Measurements from ENCODE around the gene MTHFD2.
"Not testable (repeated sequence)": the region's sequence is repeated elsewhere in the genome, so short reads cannot be mapped to it uniquely, and the experiment has no call there.

MTHFD2 gene

DNA sequence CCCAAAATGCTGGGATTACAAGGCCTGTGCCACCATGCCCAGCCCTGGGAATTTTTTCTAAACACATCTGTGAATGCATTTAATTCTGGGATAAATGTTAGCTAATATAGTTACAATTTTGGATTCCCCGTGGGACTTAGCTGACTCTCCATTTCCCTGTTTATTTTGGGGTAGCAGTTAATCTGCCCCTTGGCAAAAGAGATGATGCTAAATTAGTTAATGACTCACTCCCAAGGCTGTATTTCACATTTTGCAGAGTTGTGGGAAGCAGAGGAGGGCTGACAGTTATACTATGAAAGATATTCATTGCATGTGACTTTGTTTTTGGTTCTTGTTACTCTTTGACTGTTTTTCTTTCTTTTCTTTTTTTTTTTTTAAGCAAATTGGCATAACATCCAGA lies 3.2 kb downstream of the MTHFD2 start:
- Histone ChIP-seq H3K4me3 (ENCODE audit: low read length) (no peak overlapping the region), H2AFZ (ENCODE audit: low read depth, low read length) (no peak overlapping the region), H3K27me3 (ENCODE audit: insufficient read depth, low read length) (no peaks in the 10 kb centered on the region), H3K9me3 (ENCODE audit: low read length) (no peaks in the 10 kb centered on the region), H3K36me3 (ENCODE audit: insufficient read depth, low read length) (peaks cover 10% of the 10 kb centered on the region), H3K4me1 (ENCODE audit: insufficient read depth, low read length) (peaks cover 13% of the 10 kb centered on the region)

DNA sequence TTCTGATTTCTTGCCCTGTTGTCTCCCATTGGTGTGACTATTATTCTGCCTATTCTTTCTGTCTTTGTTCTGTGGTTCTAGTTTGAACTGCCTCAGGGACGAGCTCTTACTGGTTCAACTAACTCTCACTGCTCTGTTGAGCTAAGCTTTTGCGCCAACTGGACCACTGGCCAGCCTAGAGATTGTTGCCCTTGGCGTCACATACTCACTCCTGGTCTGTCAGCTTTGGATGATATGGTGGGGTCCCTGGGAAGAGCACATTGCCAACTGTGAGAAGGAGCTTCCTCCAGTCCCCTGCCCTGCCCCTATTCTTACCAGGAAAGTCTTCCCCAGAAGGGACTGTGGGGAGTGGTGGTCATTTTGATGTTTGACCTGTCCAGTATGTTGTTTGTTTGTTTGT lies 6.0 kb downstream of the MTHFD2 start:
- Histone ChIP-seq H3K4me3 (ENCODE audit: low read length) (no peak overlapping the region), H2AFZ (ENCODE audit: low read depth, low read length) (no peak overlapping the region), H3K9me3 (ENCODE audit: low read length) (no peaks in the 10 kb centered on the region), H3K27me3 (ENCODE audit: insufficient read depth, low read length) (no peaks in the 10 kb centered on the region), H3K36me3 (ENCODE audit: insufficient read depth, low read length) (peaks cover 28% of the 10 kb centered on the region), H3K4me1 (ENCODE audit: insufficient read depth, low read length) (peaks cover 13% of the 10 kb centered on the region)

DNA sequence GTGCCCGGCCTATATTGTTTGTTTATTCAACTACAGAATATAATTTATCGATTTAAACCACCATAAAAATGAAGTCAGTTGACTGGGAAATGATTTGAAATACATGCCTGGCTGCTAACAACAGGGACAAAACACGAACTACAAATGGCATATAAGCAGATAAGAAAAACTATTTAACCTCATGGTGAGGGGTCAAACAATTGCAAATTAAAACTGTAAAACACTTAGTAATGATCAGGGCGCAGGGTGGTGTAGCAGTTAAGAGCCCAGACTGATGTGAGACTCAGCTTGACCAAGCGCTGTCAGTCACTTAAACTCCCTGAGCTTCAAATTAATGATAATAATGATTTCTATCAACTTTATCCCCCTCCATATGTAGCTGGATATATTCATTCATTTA lies 6.7 kb downstream of the MTHFD2 start:
- Histone ChIP-seq H3K4me3 (ENCODE audit: low read length) (no peak overlapping the region), H3K27me3 (ENCODE audit: insufficient read depth, low read length) (no peaks in the 10 kb centered on the region), H3K9me3 (ENCODE audit: low read length) (no peaks in the 10 kb centered on the region), H3K36me3 (ENCODE audit: insufficient read depth, low read length) (peaks cover 34% of the 10 kb centered on the region), H2AFZ (ENCODE audit: low read depth, low read length) (no peak overlapping the region), H3K4me1 (ENCODE audit: insufficient read depth, low read length) (peaks cover 6% of the 10 kb centered on the region)

DNA sequence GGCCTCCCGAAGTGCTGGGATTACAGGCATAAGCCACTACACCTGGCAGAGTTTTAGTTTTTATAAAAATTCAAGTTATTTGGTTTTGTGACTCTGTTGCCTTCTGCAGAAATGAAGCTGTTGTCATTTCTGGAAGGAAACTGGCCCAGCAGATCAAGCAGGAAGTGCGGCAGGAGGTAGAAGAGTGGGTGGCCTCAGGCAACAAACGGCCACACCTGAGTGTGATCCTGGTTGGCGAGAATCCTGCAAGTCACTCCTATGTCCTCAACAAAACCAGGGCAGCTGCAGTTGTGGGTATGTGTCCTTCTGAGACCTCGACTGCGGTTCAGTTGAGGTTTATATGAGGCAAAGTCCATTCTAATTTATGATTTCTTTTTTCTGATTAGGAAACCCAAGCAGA lies 7.2 kb downstream of the MTHFD2 start:
- peaks cover 2% of the 10 kb centered on the region for H3K4me1 ChIP-seq (ENCODE audit: insufficient read depth, low read length)
- H3K36me3 ChIP-seq (ENCODE audit: insufficient read depth, low read length), result peaks cover 34% of the 10 kb centered on the region
- H3K9me3 ChIP-seq (ENCODE audit: low read length), result no peaks in the 10 kb centered on the region
- H3K27me3 ChIP-seq (ENCODE audit: insufficient read depth, low read length), result no peaks in the 10 kb centered on the region
- no peak overlapping the region for H2AFZ ChIP-seq (ENCODE audit: low read depth, low read length)
- no peak overlapping the region for H3K4me3 ChIP-seq (ENCODE audit: low read length)

DNA sequence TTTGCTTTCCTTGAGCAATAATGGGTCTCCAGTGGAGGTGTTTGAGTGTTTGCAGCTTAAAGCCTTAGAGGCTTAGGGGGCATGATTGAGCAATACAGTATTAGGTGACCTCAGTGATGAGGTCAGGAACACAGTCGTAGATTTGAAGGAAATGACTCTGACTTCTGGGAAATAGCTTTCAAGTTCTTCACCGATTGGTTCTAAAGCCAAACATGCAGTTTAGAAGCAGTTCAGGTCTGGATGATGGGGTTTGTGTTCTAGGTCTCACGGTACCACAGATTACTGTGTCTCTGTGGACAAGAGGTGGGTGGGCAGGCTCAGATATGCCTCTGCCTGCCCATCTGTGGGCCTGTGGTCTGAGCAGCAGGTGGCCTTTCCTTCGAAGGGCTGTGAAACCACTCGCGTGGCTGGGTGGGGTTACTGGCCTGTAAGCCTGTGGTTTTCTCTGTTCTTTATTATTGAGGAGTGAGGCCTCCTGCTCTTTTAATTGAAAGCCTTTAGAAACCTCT lies 7.8 kb downstream of the MTHFD2 start:
- Histone ChIP-seq H3K27me3 (ENCODE audit: insufficient read depth, low read length) (no peaks in the 10 kb centered on the region), H3K36me3 (ENCODE audit: insufficient read depth, low read length) (peaks cover 39% of the 10 kb centered on the region), H3K4me1 (ENCODE audit: insufficient read depth, low read length) (no peaks in the 10 kb centered on the region), H2AFZ (ENCODE audit: low read depth, low read length) (no peak overlapping the region), H3K4me3 (ENCODE audit: low read length) (no peak overlapping the region), H3K9me3 (ENCODE audit: low read length) (no peaks in the 10 kb centered on the region)

DNA sequence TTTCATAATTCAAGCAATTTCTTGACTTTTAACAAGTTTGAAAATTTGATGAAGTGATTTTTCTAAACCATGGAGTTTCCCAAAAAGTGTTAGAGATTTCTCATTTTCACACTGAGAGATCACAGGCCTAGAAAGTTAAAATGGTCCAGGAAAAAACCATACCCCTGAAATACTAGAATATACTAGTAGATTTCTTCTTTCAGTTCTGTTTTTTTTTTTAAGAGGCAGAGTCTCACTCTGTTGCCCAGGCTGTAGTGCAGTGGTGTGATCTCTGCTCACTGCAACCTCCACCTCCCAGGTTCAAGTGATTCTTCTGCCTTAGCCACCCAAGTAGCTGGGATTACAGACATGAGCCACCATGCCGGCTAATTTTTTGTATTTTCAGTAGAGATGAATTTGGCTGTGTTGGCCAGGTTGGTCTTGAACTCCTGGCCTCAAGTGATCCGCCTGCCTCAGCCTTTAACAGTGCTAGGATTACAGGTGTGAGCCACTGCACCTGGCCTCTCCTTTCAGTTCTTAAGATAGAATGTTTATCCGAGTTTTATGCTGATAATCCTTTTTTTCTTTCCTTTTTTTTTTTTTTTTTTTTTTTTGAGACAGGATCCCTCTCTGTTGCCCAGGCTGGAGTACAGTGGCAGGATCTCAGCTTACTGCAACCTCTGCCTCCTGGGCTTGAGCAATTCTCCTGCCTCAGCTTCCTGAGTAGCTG lies 14.4 kb downstream of the MTHFD2 start:
- no peaks in the 10 kb centered on the region for H3K4me1 ChIP-seq (ENCODE audit: insufficient read depth, low read length)
- peaks cover 64% of the 10 kb centered on the region for H3K36me3 ChIP-seq (ENCODE audit: insufficient read depth, low read length)

DNA sequence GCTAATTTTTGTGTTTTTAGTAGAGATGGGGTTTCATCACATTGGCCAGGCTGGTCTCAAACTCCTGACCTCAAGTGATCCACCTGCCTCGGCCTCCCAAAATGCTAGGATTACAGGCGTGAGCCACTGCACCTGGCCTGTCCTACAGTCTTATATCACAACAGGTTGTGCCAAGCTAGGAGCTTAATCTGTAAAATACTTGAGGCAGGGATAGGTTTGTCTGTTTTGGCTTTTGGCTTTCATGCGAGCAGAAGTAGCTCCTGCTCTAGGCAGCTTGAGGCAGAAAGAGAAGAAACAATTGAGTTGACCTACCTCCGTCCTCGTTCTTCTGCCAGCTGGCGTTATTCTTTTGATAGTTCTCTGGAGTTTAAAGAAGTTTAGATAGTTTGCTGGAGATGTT lies 17.4 kb downstream of the MTHFD2 start:
- not testable (repeated sequence) for H3K9me3 ChIP-seq (ENCODE audit: low read length); H3K4me3 ChIP-seq (ENCODE audit: low read length); H2AFZ ChIP-seq (ENCODE audit: low read depth, low read length); H3K4me1 ChIP-seq (ENCODE audit: insufficient read depth, low read length); H3K27me3 ChIP-seq (ENCODE audit: insufficient read depth, low read length)
- H3K36me3 ChIP-seq (ENCODE audit: insufficient read depth, low read length), result peaks cover 48% of the 10 kb centered on the region

More for the DNA sequence above, 14.4 kb downstream of the MTHFD2 start:
- no peak overlapping the region for H2AFZ ChIP-seq (ENCODE audit: low read depth, low read length)
- H3K27me3 ChIP-seq (ENCODE audit: insufficient read depth, low read length), result no peaks in the 10 kb centered on the region
- no peak overlapping the region for H3K4me3 ChIP-seq (ENCODE audit: low read length)
- no peaks in the 10 kb centered on the region for H3K9me3 ChIP-seq (ENCODE audit: low read length)

DNA sequence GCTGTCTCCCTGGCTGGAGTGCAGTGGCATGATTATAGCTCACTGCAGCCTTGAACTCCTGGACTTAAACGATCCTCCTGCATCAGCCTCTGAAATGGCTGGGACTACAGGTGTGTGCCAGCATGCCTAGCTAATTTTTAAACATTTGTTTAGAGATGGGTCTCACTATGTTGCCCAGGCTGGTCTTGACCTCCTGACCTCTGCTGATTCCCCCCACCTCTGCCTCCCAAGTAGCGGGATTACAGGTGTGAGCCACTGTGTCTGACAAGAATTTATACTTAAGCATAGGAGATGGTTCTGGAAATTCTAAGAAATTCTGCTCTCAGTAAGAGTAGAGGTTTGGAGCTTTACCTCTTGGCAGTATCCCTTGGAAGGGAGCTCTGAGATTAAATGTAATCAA lies 18.2 kb downstream of the MTHFD2 start:
- H3K4me3 ChIP-seq (ENCODE audit: low read length), result no peak overlapping the region
- H3K36me3 ChIP-seq (ENCODE audit: insufficient read depth, low read length), result peaks cover 41% of the 10 kb centered on the region
- no peaks in the 10 kb centered on the region for H3K9me3 ChIP-seq (ENCODE audit: low read length)
- no peaks in the 10 kb centered on the region for H3K27me3 ChIP-seq (ENCODE audit: insufficient read depth, low read length)
- no peaks in the 10 kb centered on the region for H3K4me1 ChIP-seq (ENCODE audit: insufficient read depth, low read length)
- no peak overlapping the region for H2AFZ ChIP-seq (ENCODE audit: low read depth, low read length)

DNA sequence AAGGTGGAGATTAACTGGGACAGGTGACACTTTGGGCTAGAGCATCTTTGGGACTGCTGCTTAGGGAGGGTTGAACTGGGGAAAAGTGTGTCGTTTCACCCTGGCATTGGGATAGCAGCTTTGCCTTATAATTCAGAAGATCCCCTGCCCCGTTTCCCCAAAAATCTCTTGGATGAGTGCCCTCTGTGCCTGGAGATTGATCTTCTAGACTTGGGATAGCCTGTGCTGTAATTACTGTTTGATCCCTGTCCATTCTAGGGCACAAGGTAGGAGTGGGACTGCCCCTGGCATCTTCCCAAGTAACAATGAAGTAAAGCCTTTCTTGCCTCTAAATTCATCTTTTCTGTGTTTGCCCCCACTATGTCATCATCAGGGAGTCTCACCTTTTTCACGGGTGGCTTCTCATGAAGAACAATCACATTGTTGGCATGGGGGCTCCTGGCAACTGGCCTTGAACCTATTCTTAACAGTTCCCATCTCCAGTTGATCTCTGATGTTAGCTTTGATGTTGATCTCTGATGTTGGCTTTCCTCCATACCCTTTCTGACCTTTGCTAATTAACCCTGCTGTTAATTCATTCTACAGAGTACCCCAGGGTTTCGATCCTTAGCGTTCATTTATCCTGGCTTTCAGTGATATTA lies 21.6 kb downstream of the MTHFD2 start:
- Histone ChIP-seq H3K4me3 (ENCODE audit: low read length) (no peak overlapping the region), H3K36me3 (ENCODE audit: insufficient read depth, low read length) (peaks cover 20% of the 10 kb centered on the region), H3K27me3 (ENCODE audit: insufficient read depth, low read length) (no peaks in the 10 kb centered on the region), H2AFZ (ENCODE audit: low read depth, low read length) (no peak overlapping the region), H3K4me1 (ENCODE audit: insufficient read depth, low read length) (no peaks in the 10 kb centered on the region), H3K9me3 (ENCODE audit: low read length) (no peaks in the 10 kb centered on the region)

DNA sequence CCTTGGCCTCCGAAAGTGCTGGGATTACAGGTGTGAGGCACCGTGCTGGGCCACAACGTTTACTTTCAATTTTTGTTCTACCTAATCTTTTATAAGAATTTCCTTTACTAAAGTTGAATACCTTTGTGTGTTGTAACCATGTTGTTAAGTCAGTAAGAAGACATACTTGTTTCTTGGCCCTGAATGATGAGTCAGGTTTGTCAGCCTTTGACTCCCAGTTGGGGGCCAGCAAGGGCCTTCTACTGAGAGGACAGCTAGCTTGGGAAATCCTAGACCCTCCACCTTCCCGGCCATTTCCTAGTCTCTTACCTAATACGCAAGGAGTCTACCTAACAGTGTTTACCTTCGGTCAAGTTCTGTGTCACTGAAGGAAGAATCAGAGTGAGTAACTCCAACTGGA lies 22.7 kb downstream of the MTHFD2 start:
- Histone ChIP-seq H3K36me3 (ENCODE audit: insufficient read depth, low read length) (peaks cover 13% of the 10 kb centered on the region), H3K9me3 (ENCODE audit: low read length) (no peaks in the 10 kb centered on the region), H2AFZ (ENCODE audit: low read depth, low read length) (no peak overlapping the region), H3K4me3 (ENCODE audit: low read length) (no peak overlapping the region), H3K4me1 (ENCODE audit: insufficient read depth, low read length) (no peaks in the 10 kb centered on the region), H3K27me3 (ENCODE audit: insufficient read depth, low read length) (no peaks in the 10 kb centered on the region)

DNA sequence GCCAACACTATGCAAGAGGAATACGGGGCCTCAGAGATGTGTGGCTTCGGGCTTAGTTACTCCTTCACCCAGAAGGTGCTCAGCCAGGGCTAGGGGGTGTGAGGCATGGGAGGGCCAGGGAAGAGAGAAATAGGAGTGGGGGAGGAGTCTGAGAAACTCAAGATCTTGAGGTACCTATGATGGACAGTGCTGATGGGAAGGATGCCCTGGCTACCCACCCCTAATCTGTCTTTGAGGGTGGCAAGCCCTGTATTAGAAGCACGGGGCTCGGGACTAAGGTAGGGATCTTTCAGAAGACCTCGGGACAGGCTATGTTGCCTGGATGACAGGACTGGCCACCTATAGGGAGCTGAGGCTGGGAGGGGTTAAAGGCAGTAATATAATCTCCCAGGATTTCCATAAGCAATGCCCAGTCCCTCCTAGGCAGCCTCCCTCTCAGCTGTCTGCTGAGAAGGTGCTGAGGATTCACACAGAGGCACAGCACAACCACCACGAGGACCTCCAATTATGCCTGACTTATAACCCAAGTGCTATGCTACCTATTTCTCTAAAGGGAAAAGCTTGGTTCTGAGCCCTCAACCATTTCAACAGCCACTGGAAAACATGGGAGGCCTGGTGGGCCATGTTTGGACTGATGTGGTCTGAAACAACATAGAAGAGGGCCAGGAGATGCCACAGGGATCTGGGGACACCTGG lies 23.3 kb downstream of the MTHFD2 start:
- Histone ChIP-seq H3K36me3 (ENCODE audit: insufficient read depth, low read length) (peaks cover 7% of the 10 kb centered on the region), H3K4me1 (ENCODE audit: insufficient read depth, low read length) (no peaks in the 10 kb centered on the region), H3K4me3 (ENCODE audit: low read length) (no peak overlapping the region), H2AFZ (ENCODE audit: low read depth, low read length) (no peak overlapping the region), H3K9me3 (ENCODE audit: low read length) (no peaks in the 10 kb centered on the region), H3K27me3 (ENCODE audit: insufficient read depth, low read length) (no peaks in the 10 kb centered on the region)

DNA sequence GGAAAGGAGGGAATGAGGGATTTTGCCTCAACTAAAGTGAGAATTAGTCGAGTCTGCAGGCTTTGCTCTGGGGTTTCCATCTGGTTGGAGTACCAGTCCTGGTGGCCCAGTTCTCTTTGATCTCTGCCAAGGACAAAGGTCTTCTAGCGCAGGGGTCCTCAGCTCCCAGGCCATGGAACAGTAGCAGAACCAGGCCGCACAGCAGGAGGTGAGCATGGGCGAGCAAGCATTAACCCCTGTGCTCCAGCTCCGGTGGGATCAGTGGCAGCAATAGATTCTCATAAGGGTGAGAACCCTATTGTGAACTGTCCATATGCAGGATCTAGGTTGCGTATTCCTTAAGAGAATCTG lies 23.9 kb downstream of the MTHFD2 start:
- Histone ChIP-seq H3K36me3 (ENCODE audit: insufficient read depth, low read length) (peaks cover 4% of the 10 kb centered on the region), H3K4me3 (ENCODE audit: low read length) (no peak overlapping the region), H3K4me1 (ENCODE audit: insufficient read depth, low read length) (no peaks in the 10 kb centered on the region), H2AFZ (ENCODE audit: low read depth, low read length) (no peak overlapping the region), H3K9me3 (ENCODE audit: low read length) (no peaks in the 10 kb centered on the region), H3K27me3 (ENCODE audit: insufficient read depth, low read length) (no peaks in the 10 kb centered on the region)

DNA sequence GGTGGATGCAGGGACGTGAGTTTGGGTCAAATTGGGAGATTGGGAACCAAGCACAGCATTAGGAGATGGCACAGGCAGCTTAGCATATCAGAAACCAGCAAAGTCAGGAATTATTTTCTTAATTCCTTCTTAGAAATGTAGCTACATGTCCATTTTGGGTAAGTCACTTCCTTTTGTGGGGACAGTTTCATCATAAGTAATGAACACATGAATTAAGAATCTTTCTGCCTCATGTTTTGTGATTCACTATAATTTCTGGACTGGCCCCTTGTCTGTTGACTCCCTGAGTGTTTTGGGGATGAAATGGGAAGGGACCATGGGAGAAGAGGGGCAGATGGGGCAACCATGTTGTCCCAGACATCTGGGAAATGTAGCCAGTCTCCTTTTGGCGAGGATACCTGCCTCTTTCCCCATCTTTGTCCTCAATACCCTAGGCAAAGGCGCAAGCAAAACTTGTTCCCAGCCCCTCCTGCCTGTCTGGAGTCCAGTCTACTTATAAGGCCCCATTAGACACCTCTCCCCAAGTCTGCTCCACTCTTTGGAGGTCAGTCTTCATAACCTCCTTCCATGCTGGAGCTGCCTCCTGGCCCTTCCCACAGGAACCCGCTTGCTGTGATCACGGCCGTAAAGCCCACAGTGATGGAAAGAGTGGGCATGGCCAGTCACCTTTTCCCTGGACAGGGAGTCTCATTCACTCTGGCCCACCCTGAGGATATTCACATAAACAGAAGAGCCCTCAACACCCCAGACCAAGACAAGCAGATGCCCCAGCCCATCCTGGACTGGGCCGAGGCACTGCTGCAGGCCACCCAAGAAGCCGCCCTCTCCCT lies 25.7 kb downstream of the MTHFD2 start:
- H3K9me3 ChIP-seq (ENCODE audit: low read length), result no peaks in the 10 kb centered on the region
- no peak overlapping the region for H3K4me3 ChIP-seq (ENCODE audit: low read length)
- H3K36me3 ChIP-seq (ENCODE audit: insufficient read depth, low read length), result no peaks in the 10 kb centered on the region
- no peak overlapping the region for H2AFZ ChIP-seq (ENCODE audit: low read depth, low read length)
- no peaks in the 10 kb centered on the region for H3K27me3 ChIP-seq (ENCODE audit: insufficient read depth, low read length)
- no peaks in the 10 kb centered on the region for H3K4me1 ChIP-seq (ENCODE audit: insufficient read depth, low read length)

Measured in neuron (in vitro differentiated cells).